ENCODE results near the gene BSG.
"Not testable (repeated sequence)": the region's sequence is repeated elsewhere in the genome, so short reads cannot be mapped to it uniquely, and the experiment has no call there.

BSG gene

GRCh38 chr19:584240-585001 lies 12.0 kb downstream of the BSG start:
- peak in 38 of 56 donors; percentile 12 to 81 (median 42) for DNase-seq

GRCh38 chr19:585146-585545 lies 12.8 kb downstream of the BSG start:
- DNase-seq, result not testable (repeated sequence)

DNA sequence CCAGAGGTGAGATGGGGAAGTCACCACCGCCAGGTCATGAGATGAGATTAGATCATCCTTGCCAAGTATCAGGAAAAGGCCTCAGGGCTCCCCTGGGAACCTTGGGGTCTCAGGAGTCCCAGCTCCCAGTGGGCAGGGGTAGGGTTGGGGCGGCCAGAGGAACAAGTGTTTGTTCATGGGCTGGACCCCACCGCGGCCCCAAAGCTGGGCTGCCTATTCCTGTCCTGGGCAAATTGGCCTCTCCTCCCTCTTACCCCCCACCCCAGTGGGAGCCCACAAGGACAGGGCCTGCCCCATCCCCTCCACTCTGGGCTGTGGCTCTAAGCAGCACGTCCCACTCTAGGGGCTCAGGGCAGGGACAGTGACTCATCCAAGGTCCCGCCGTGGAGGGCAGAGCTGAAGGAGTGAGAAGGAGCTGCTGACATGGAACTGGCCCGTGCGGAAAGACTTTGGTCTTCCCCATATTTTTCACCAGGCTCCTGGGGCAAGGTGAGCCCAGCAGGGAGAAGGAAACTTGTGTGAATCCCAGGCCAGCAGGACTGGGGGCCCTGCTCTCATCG lies 13.2 kb downstream of the BSG start:
- no peak for DNase-seq

DNA sequence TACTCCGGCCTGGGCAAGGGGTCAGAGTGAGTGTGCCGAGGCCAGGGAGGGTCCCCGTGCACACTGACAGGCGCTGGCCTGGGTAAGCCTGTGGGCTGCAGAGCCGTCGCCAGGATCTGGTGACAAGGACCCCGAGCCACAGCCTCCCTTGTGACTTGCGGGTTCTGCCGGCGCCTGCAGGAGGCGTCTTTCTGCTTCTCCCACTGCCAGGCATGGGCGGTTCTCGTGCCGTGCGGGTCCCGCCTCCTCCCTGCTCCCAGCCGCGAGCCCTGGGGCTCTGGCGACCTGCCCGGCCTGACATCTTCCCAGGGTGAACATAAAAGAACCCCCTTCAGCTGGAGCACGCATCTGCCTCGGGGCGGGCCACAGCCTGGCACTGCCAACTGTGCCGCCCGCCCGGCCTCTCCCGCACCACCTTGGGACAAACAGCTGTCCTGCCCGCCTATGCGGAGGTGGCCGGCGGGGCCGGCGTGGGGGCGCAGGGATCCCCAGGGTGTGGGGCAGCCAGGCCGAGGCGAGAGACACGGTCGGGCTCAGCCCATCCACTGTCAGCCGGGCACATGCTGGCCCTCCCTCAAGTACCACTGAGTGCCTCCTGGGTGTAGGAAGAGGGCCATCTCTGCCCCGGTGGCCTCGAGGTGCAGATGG lies 15.8 kb downstream of the BSG start:
- peak; percentile 46 to 95 (median 82) for DNase-seq

- peak in 13 of 56 donors; percentile 40 to 70 (median 56) for DNase-seq
Observed at GRCh38 chr19:588741-589692, 16.6 kb downstream of the BSG start.

DNA sequence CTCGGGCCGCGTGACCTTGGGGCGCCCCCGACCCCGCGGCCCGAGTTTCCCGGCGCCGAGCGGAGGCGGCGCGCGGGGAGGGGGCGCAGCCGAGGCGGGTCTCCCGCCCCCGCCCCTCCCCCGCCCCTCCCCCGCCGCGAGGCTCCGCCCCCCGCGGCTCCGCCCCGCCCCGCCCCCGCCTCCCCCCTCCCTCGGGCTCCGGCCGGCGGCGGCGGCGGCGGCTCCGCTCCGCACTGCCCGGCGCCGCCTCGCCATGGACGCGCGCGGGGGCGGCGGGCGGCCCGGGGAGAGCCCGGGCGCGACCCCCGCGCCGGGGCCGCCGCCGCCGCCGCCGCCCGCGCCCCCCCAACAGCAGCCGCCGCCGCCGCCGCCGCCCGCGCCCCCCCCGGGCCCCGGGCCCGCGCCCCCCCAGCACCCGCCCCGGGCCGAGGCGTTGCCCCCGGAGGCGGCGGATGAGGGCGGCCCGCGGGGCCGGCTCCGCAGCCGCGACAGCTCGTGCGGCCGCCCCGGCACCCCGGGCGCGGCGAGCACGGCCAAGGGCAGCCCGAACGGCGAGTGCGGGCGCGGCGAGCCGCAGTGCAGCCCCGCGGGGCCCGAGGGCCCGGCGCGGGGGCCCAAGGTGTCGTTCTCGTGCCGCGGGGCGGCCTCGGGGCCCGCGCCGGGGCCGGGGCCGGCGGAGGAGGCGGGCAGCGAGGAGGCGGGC lies 17.4 kb downstream of the BSG start, which contains the start of gene HCN2:
Gene HCN2 (plus strand): TSS at position 189 of the 703 bp plus-strand sequence. CDS start 65 bp downstream, at position 254.
- DNase-seq, result peak in 1 of 56 donors; percentile 39

DNA sequence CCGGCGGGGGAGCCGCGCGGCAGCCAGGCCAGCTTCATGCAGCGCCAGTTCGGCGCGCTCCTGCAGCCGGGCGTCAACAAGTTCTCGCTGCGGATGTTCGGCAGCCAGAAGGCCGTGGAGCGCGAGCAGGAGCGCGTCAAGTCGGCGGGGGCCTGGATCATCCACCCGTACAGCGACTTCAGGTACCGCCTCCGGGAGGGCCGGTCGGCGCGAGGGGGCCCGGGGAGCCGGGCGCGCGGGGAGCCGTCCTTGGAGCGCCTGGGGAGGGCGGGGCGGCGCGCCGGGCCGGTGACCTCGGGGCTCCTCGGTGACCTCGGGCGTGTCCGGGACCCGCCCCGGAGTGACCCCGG lies 18.0 kb downstream of the BSG start:
- no peak for DNase-seq

DNA sequence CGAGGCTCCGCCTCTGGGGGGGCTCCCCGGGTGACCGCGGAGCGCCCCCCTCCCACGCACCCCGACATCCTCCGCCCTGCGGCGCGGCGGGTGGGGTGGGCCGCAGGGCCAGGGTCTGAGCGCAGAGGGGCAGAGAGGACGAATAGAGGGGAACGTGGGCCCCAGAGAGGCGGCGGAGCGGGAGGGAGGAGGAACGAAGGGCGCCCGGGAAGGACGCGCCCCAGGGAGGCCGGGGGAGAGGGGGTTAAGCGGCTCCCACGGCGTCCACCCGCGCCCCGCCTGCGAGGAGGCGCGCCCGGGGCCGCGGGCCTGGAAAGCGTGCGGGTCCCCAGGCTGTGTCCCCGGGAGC lies 18.3 kb downstream of the BSG start:
- DNase-seq, result peak in 1 of 56 donors; percentile 9

DNA sequence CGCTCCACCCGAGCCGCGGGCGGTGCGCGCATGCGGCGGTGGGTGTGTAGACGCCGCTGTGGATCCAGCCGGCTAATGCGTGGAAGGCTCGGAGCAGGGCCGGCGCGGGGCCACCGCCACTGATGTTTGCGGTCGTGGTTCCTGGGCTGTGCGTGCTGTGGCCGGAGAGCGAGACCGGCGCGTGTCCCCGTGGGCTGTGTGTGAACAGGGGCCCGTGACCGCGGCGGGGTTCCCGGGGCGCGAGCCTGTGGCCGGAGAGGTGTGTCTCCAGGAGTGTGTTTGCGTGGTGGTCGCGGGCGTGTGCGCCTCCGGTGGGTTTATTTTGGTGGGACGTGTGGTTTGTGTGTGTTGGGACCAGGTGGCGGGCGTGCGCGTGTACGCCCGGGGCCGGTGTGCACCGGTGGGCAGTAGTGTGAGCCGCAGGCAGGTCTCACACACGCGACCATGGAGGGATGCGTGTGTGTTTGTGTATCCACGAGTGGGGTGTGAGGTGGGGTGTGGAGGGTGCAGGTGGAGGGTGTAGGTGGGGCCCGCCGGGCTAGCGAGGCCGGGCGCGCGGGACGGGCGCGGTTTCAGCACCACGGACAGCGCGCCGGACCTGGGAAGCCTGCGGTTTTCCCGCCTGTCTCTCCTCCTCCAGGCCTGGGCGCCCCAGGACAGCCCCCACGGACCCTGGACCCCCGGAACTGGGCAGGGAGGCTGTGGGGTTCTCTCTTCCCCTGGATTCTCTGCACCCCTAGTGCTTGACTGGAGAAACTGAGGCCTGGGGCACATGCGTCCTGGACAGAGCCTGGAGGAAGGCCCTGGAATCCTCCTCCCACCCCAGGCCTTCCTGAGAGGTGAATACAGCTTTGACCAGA lies 18.9 kb downstream of the BSG start:
- DNase-seq, result peak in 8 of 56 donors; percentile 16 to 46 (median 28)

DNA sequence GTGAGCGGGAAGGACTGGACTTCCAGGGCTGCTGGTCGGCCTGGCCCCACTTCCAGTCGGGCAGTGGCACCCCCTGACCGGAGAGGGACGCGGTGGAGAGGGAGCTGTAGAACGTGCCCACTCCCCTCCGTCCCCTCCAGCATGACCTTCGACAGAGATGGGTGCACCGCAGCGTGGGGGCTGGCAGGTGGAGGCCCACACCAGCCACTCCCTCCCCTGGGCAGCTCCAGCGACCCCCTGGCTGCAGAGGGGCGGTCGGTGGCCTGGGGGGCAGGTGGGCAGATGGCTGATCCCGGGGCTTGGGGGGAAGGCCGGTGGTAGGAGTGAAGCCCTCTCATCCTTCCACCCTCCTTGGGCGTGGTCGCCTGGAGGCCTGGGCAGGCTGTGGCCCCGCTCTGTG lies 19.7 kb downstream of the BSG start:
- no peak for DNase-seq

DNA sequence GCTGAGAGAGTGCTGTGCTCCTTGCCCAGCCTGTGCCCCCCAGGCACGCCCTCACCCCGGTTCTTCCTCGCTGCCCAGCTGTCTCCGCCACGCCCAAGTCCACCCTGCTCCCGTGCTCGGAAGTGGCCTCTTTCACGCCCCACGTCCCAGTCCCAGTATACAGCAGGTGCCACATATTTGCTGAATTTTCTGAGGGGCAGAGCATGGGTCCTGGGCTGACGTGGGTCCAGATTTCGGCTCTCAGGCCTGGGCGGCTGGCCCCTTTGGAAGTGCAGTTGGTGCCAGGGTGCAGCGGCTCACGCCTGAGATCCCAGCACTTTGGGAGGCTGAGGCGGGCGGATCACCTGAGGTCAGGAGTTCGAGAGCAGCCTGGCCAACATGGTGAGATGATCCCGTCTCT lies 20.7 kb downstream of the BSG start:
- DNase-seq, result no peak

DNA sequence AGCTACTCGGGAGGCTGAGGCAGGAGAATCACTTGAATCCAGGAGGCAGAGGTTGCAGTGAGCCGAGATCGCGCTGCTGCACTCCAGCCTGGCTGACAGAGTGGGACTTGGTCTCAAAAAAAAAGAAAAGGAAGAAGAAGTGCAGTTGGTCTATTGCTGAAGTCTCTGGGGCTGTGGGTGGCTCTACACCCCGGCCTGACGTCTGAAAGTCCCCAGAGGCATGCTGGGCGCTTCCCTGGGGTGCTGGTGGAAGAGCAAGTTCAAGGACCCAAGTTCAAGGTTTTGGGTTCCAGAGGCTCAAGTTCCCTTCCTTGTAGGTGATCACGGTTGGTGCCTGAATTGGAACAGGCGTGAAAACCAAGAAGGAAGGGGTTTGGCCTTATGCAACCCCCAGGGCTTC lies 21.1 kb downstream of the BSG start:
- no peak for DNase-seq

GRCh38 chr19:594265-594870 lies 22.0 kb downstream of the BSG start:
- no peak for DNase-seq

DNA sequence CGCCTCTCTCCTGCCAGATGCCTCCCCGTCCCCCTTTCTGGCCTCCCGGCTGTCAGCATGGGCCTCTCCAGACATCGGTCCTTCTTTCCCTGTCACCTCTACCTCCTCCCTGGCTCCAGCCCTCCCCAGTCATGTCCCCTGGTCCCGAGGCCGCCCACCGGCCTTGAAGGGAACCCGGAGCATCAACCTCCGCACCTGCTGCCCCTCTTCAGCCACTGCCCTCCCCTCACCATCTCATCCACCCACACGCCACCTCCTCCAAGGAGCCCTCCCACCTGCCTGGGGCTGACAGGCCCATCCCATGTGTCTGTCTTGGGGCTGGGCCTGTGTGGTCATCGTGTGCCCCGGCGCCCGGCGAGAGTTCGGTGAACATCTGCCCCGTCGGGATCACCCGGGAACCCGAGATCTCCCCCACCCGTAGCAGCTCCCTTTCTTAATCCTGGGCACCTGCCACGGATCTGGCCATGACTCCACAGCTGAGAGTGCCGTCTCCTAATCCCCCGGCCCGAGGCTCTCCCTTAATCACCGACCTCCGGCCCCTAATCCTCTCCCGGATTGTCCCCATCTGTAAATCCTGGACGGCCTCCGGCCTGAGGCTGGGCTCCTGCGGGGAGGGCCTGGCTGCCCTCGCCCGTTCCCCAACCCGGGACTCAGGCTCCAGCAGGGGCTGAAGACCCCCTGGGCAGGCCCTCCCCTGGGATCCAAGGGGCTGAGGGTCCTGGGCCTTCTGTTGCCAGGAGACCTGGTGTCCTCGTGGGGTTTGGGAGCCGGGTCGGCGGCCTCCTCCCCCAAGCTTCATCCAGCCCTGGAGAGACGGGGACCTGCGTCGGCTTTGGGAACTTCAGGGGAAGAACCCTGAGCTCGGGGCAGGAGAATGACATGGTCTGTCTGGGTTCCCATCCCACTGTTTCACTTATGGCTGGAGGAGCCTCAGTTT lies 23.2 kb downstream of the BSG start:
- DNase-seq, result no peak

- DNase-seq, result no peak
Observed at GRCh38 chr19:596263-596655, 23.9 kb downstream of the BSG start.

DNA sequence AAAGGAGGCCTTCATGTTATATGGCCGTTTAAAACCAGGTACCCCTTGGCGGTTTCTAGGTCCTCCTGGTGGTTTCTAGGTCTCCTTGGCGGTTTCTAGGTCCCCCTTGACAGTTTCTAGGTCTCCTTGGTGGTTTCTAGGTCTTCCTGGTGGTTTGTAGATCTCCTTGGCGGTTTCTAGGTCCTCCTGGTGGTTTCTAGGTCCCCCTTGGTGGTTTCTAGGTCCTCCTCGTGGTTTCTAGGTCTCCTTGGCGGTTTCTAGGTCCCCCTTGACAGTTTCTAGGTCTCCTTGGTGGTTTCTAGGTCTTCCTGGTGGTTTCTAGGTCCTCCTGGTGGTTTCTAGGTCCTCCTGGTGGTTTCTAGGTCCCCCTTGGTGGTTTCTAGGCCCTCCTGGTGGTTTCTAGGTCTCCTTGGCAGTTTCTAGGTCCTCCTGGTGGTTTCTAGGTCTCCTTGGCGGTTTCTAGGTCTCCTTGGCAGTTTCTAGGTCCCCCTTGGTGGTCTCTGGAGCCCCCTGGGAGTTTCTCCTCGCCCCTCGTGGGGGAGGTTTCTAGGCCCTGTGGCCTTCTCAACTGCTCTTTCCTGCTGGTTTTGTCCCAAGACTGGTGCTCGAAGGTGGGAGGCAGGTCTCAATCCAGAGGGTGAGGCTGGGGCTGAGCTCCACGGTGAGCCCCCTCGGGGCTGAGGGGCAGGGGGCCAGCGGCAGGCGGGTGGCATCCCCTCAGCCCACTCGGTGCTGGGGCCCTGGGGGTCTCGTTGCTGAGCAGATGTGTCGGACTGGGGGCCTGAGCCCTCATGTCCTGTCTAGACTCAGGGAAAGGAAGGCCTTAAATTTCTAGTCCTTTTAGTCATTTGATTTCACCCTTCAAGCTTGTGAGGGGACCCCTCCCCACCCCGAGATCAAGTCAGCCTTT lies 25.3 kb downstream of the BSG start:
- DNase-seq, result no peak

GRCh38 chr19:601310-601709 lies 28.9 kb downstream of the BSG start:
- DNase-seq, result no peak

Data from amygdala (tissue), 56 donors.